GM10248 (cell line): ENCODE results near the gene PSMB1.

ENCODE experiments used
- CTCF ChIA-PET: fragments of 300-600 bp; sonication (Branson Sonifier 250); formaldehyde crosslinking; extraction: SDS; loops from one replicate; lab custom pipeline; 2021; ENCODE audit warnings: antibody characterized with exemption; lab: Yijun Ruan, JAX
- POLR2A ChIA-PET: fragments of 350-650 bp; sonication (Branson Sonifier 250); formaldehyde crosslinking; extraction: SDS; loops from one replicate; lab custom pipeline; 2020; ENCODE audit warnings: antibody characterized with exemption; lab: Yijun Ruan, JAX
- DNase-seq: peaks from one replicate; pipeline ENCODE4 v3.0.0; 2012; ENCODE audit errors: extremely low spot score
- CTCF ChIP-seq: IDR thresholded peaks from 2 replicates; pipeline ENCODE4 v1.5.1; 2012; ENCODE audit warnings: mild to moderate bottlenecking, low read depth; ENCODE audit errors: extremely low read depth, missing control alignments, control extremely low read depth

The PSMB1 gene

DNA sequence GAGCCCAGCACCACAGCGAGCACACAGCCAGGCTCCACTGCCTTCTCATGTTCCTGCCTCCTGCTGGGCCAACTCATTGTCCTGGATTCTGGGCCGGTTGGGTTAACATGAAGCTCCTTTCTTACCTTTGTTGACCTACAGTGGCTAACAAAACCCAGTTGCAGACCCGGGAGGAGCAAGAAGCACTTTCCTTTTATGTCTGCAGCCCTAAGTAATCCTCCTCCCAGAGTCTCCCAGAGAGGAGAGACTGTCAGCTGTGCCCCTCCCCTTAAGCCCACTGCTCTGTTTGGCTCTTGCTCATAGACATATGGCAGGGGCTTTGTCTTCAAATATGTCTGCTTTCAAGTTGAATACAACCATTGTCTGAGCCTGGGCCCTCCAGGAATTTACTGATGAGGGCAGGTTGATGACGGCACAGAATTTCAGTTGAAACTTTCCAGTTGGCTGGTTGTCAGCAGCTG lies 55.2 kb downstream of the PSMB1 start:
- ChIA-PET POLR2A (no interaction called here), CTCF (interaction anchor here (0.6 to 1.5 kb wide), 3 partner anchors 10 to 666 kb away, joined by 3 to 4 read pairs (median 3); no protein-coding TSS in a partner anchor)
- DNase-seq, result no peak
- no peak for TF ChIP-seq CTCF

- POLR2A ChIA-PET, result no interaction called here
- no peak for TF ChIP-seq CTCF
- DNase-seq, result no peak
- CTCF ChIA-PET, result no interaction called here
Observed at GRCh38 chr6:170493354-170493753, 59.8 kb downstream of the PSMB1 start.

- ChIA-PET CTCF (interaction anchor here (1.3 to 2.1 kb wide), 2 partner anchors 16 to 667 kb away, joined by 3 to 7 read pairs; no protein-coding TSS in a partner anchor), POLR2A (no interaction called here)
- TF ChIP-seq CTCF, result no peak
- no peak for DNase-seq
Observed at GRCh38 chr6:170490259-170490658, 62.8 kb downstream of the PSMB1 start.

DNA sequence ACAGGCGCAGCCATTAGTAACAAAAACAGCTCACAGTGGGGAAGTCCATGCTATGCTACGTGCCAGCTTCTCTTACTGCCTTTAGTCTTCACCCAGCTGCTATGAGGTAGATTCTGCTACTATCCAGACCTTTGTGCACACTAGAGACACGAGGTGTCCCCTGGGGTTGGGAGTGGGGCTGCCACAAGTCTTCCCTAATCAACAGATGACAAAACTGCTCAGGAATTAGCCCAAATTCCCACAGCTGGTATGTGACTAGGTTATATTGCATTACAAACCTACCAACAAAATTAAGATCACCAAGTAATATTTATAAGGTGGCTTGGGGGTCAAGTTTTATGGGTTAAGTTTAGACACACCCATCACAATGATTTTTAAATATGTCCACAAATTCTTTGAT lies 63.3 kb downstream of the PSMB1 start:
- CTCF ChIA-PET, result interaction anchor here (1.3 to 2.1 kb wide), 2 partner anchors 15 to 666 kb away, joined by 3 to 7 read pairs; no protein-coding TSS in a partner anchor
- POLR2A ChIA-PET, result no interaction called here
- no peak for TF ChIP-seq CTCF
- DNase-seq, result no peak

DNA sequence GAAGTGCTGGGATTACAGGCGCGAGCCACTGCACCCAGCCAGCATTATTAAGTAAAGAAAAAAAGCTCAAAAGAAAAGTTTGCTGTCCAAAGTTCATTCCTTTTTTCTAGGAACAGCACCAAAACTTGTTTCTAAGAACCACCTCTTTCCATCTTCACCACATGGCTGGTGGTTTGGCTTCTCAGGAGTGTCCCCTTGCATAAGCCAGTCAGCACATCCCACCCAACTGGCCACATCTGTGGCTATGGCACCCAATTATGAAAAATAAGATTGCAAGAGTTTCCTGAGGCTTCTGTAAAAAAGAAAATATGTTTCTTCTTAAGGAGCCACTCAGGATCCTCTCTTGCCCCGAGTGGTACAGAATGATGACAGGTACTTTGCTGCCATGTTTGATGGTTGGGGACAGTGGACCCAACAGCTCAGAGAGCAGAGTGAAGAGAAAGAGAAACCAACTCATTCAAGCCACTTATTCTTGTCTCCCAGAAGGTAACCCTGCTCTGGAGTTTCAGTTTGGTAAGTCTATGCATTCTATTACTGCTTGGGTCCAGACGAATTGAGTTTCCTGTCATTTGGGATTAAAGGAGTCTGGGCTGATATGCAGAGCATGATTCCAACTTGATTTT lies 65.3 kb downstream of the PSMB1 start:
- no peak for DNase-seq
- CTCF ChIA-PET, result interaction anchor here (1.5 to 2.1 kb wide), 2 partner anchors 13 to 64 kb away, joined by 3 to 7 read pairs; no protein-coding TSS in a partner anchor
- POLR2A ChIA-PET, result no interaction called here

DNA sequence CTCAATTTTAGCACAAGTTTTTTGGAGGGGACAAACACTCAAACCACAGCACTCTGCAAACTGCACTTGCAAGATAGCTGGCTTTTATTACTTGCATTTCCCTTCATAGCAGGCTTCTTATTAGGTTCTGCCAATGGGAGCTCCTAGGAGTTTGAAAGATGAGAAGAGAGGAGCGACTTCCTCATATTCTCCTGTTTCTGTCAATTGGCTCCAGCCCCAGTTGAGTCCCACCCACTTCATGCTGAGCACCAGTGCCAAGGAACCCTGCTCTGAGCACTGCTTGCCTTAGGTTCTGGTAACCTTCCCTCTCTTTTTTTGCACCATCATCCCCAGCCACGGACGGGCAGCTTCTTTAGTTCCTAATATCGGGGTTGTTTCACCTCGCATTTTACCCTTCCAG lies 67.9 kb downstream of the PSMB1 start:
- no peak for DNase-seq
- CTCF ChIA-PET, result interaction anchor here (0.9 kb wide), 1 partner anchor 29 kb away, joined by 4 read pairs; no protein-coding TSS in a partner anchor
- no peak for TF ChIP-seq CTCF
- POLR2A ChIA-PET, result no interaction called here

More for the DNA sequence above, 65.3 kb downstream of the PSMB1 start:
- no peak for TF ChIP-seq CTCF
